Measurements from ENCODE around the gene ROS1. TPM values are rescaled to one million over a fixed set of nuclear protein-coding genes. Genes with fewer than 3 reads are reported as not detected.
"Not testable (repeated sequence)": the region's sequence is repeated elsewhere in the genome, so short reads cannot be mapped to it uniquely, and the experiment has no call there.

ROS1 gene
- total RNA-seq, 1 donor = 0.43 TPM

DNA sequence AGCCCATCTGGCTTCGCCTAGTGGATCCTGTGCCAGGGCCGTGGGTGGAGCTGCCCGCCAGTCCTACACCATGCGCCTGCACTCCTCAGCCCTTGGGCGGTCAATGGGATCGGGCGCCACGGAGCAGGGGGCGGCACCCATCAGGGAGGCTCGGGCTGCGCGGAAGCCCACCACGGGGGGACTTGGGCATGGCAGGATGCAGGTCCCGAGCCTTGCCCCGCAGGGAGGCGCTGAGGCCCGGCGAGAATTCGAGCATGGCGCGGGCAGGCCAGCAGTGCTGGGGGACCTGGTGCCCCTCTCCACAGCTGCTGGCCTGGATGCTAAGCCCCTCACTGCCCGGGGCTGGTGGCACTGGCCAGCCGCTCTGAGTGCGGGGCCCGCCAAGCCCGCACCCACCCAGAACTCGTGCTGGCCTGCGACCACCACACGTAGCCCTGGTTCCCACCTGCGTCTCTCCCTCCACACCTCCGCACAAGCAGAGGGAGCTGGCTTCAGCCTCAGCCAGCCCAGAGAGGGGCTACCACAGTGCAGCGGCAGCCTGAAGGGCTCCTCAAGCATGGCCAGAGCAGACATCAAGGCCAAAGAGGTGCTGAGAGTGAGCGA is 52.4 kb downstream of the ROS1 start:
- TF ChIP-seq, protein P1, sequence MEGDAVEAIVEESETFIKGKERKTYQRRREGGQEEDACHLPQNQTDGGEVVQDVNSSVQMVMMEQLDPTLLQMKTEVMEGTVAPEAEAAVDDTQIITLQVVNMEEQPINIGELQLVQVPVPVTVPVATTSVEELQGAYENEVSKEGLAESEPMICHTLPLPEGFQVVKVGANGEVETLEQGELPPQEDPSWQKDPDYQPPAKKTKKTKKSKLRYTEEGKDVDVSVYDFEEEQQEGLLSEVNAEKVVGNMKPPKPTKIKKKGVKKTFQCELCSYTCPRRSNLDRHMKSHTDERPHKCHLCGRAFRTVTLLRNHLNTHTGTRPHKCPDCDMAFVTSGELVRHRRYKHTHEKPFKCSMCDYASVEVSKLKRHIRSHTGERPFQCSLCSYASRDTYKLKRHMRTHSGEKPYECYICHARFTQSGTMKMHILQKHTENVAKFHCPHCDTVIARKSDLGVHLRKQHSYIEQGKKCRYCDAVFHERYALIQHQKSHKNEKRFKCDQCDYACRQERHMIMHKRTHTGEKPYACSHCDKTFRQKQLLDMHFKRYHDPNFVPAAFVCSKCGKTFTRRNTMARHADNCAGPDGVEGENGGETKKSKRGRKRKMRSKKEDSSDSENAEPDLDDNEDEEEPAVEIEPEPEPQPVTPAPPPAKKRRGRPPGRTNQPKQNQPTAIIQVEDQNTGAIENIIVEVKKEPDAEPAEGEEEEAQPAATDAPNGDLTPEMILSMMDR (IDR thresholded peaks at IDR 0.05; ENCODE audit: insufficient read depth, low read depth, low read length) = no peak
- H3K4me3 ChIP-seq (ENCODE audit: low read depth, low read length) = no peak overlapping the region
- no peak for DNase-seq (ENCODE audit: low read depth)

DNA sequence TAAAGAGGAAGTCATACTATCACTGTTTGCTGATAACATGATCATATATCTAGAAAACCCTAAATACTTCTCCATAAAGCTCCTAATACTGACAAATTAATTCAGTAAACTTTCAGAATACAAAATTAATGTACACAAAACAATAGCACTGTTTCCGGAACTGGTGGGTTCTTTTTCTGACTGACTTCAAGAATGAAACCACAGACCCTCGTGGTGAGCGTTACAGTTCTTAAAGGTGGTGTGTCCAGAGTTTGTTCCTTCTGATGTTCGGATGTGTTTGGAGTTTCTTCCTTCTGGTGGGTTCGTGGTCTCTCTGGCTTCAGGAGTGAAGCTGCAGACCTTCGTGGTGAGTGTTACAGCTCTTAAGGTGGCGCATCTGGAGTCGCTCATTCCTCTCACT is 53.5 kb downstream of the ROS1 start:
- not testable (repeated sequence) for DNase-seq (ENCODE audit: low read depth); H3K4me3 ChIP-seq (ENCODE audit: low read depth, low read length)

DNA sequence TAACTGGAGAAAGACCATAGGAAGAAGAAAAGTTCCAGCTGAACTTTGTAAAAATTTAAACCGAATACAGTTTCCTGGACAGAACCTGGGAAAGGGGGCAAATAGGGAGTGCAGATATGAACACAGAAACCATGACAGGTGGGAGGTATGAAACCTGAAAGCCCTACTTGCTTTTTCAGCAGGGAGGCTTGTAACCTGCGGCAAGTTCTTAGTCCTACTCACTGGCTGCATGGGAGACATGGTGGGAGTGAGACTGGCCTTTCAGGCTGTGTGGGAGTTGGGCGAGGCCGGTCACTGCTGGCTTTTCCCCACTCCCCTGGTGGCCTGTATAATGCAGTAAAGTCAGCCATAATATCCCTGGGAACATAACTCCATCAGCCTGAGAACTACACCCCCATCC is 54.2 kb downstream of the ROS1 start:
- DNase-seq (ENCODE audit: low read depth) = no peak
- TF ChIP-seq, protein P1 (IDR thresholded peaks at IDR 0.05; ENCODE audit: insufficient read depth, low read depth, low read length) = no peak
- H3K4me3 ChIP-seq (ENCODE audit: low read depth, low read length) = no peak overlapping the region

DNA sequence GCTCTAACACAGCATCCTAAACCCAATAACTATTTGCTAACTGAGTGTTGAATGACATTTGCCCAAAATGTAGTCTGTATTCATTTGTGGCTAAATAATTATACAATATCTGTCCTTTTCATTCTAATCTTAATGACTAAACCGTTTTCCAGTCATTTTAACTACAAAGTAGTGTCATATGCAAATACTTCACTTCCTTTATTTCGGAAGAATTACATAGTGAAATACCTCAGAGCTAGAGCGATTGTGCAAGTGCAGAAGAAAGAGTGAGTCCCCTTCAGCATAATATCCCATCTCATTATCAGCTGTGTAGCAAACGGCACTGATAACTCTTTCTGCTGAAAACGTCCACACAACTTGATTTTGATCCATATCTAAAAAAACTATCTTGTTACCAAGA is 66.2 kb downstream of the ROS1 start:
- DNase-seq (ENCODE audit: low read depth) = no peak
- H3K4me3 ChIP-seq (ENCODE audit: low read depth, low read length) = no peak overlapping the region
- TF ChIP-seq, protein P1 (IDR thresholded peaks at IDR 0.05; ENCODE audit: insufficient read depth, low read depth, low read length) = no peak

DNA sequence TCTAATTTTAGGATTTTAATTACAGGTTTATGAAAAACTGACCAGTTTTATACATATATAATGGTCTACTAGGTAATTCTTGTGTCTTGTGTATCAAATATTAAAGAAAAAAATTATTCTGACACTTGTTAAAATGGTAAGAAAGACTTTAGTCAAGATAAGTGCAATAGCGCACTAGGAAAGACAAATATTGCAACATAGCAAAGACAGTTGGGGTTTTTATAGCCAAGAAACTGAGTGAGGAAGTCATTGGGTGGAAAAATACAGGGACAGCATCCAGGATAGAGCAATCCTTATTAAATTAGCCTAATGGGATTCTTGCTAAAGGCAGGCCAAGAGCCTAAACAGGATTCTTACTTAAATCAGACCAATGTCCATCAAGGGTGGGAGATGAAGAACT is 71.1 kb downstream of the ROS1 start:
- peak; percentile 2 for DNase-seq (ENCODE audit: low read depth)
- H3K4me3 ChIP-seq (ENCODE audit: low read depth, low read length) = no peak overlapping the region
- TF ChIP-seq, protein P1 (IDR thresholded peaks at IDR 0.05; ENCODE audit: insufficient read depth, low read depth, low read length) = no peak

DNA sequence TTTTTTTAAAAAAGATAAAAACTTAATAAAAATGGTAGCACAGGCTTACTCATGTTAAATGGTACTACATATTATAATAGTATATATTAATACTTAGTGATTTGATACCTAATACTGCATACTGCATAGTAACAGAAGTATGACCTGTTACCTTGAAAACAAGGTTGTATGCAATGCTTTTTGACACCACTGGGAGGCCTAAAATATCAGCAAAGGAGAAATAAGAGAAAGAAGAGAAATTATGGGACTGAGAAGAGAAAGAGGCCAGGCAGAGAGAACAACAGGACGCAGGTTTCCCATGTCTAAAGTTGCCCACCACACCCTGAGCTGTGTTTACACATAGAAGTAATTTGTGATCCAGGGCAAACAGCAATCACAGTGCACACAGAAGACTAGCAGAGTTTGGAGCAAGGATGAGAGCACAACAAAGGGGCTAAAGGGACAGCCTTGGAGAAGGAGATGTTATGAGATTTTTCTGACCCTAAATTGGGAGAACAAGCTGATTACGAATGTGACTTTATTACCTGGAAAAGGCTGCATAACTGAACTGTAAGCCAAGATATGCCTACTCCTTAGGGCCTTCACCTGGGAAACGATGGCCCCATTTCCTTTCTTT is 73.2 kb downstream of the ROS1 start:
- peak; percentile 20 for DNase-seq (ENCODE audit: low read depth)
- no peak overlapping the region for H3K4me3 ChIP-seq (ENCODE audit: low read depth, low read length)
- TF ChIP-seq, protein P1 (IDR thresholded peaks at IDR 0.05; ENCODE audit: insufficient read depth, low read depth, low read length) = peak; percentile 58

DNA sequence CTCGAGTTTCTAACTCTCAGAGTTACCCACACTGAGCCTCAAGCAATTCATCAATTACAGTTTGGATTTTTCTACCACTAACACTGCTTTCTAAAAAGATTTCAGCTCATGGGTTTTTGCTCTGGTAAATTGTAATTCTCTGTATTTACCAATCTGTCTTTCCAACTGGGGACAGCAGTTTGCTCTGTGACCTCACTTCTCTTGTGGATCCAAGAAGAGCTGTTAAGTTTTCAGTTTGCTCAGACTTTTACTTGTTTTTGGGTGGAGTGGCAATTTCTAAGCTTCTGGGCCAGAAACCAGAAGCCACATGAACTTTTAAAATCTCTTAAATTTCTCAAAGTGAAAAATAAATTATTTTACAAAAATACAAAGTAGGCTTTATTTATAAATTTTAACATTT is 74.2 kb downstream of the ROS1 start:
- no peak for DNase-seq (ENCODE audit: low read depth)
- no peak overlapping the region for H3K4me3 ChIP-seq (ENCODE audit: low read depth, low read length)

More for the DNA sequence above, 74.2 kb downstream of the ROS1 start:
- TF ChIP-seq, protein P1 (IDR thresholded peaks at IDR 0.05; ENCODE audit: insufficient read depth, low read depth, low read length) = no peak
